ENCODE data around the gene MAPK8IP3. TPM values are rescaled to one million over a fixed set of nuclear protein-coding genes. Genes with fewer than 3 reads are reported as not detected.

Gene MAPK8IP3
- total and polyA plus RNA-seq, 8 donors: 25.5 to 244 (median 50.3) TPM

DNA sequence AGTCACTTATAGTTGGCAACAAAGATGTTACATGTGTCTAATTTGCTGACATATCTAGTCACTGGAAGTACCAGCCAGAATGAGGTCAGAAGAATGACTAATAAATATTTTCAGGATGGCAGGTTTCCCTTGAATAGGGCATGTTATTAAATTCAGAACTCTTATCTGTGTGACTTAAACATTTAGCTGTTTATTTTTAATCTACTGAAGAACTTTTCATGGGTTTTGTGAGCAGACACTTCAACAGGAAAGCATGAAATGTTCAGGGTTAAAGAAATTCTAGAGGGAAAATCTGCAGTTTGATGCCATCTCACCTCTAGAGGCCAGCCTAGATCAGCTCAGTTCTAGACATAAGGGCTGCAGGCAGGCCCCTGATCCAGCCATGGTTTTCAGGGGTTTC, 14.7 kb upstream of the MAPK8IP3 start:
- ATAC-seq (no peak), DNase-seq (no peak), FAIRE-seq (no peak)
- Histone ChIP-seq H3K4me1 (peaks cover 0 to 7% (median 0%) of the 10 kb centered on the region in 3 donors), H3K27me3 (no peaks in the 10 kb centered on the region), H3K27ac (peak overlapping the region in 2 of 4 donors; percentile 13 to 28), H3K36me3 (peaks cover 5 to 46% (median 13%) of the 10 kb centered on the region in 3 donors), H3K9me3 (no peaks in the 10 kb centered on the region), H3K4me3 (no peak overlapping the region)
- TF ChIP-seq, protein P1, sequence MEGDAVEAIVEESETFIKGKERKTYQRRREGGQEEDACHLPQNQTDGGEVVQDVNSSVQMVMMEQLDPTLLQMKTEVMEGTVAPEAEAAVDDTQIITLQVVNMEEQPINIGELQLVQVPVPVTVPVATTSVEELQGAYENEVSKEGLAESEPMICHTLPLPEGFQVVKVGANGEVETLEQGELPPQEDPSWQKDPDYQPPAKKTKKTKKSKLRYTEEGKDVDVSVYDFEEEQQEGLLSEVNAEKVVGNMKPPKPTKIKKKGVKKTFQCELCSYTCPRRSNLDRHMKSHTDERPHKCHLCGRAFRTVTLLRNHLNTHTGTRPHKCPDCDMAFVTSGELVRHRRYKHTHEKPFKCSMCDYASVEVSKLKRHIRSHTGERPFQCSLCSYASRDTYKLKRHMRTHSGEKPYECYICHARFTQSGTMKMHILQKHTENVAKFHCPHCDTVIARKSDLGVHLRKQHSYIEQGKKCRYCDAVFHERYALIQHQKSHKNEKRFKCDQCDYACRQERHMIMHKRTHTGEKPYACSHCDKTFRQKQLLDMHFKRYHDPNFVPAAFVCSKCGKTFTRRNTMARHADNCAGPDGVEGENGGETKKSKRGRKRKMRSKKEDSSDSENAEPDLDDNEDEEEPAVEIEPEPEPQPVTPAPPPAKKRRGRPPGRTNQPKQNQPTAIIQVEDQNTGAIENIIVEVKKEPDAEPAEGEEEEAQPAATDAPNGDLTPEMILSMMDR (IDR thresholded peaks at IDR 0.05): no peak
- intact Hi-C loops (cut with DNase I): no loop called here

DNA sequence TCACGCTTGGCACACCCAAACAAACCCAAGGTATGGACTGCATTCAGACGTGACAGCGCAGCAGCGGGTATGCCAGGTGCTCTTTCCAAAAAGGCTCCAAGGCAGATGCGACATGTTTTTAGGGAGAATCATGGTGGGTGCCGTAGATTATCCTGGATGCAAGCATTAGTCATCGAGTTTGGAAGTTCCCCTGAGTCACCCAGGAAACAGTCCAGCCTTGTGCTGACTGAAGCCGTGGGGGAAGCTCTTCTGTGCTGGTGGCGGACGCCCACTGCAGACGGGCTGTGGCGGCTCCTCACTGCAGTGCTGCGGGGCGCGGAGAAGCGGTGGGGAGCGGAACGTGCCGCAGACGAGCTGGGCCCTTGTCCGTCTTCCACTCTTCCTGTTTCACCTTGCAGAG, 14.0 kb upstream of the MAPK8IP3 start:
- no peaks in the 10 kb centered on the region for H3K27me3 ChIP-seq
- peaks cover 5 to 47% (median 13%) of the 10 kb centered on the region in 3 donors for H3K36me3 ChIP-seq
- WGBS, 2 donors: 94% methylated on average over 21 of the region's 21 CpGs
- peaks cover 0 to 7% (median 0%) of the 10 kb centered on the region in 3 donors for H3K4me1 ChIP-seq
- intact Hi-C loops (cut with DNase I): no loop called here
- H3K9me3 ChIP-seq: no peaks in the 10 kb centered on the region
- DNase-seq (no peak), ATAC-seq (peak in 2 of 4 donors; percentile 17 to 23), FAIRE-seq (no peak)
- peak overlapping the region in 2 of 4 donors; percentile 13 to 28 for H3K27ac ChIP-seq
- TF ChIP-seq, protein P1 (IDR thresholded peaks at IDR 0.05): no peak
- H3K4me3 ChIP-seq: no peak overlapping the region

DNA sequence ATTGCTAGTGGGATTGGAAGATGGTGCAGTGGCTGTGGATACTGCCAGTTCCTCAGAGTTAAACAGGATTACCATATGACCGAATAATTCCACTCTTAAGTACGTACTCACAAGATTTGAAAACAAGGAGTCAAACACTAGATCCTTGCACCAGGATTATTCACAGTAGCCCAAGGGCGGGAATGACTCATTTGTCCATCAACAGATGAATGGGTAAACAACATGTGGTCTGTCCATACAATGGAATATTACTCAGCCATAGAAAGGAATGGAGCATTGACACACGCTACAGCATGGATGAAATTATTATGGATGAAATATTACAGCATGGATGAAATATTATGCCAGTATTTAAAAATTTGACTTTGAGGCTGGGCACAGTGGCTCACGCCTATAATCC, 9.1 kb upstream of the MAPK8IP3 start:
- Histone ChIP-seq H3K36me3 (peaks cover 5 to 54% (median 18%) of the 10 kb centered on the region in 3 donors), H3K4me1 (no peaks in the 10 kb centered on the region), H3K27me3 (no peaks in the 10 kb centered on the region), H3K27ac (no peak overlapping the region), H3K4me3 (no peak overlapping the region), H3K9me3 (no peaks in the 10 kb centered on the region)
- intact Hi-C loops (cut with DNase I): no loop called here
- DNase-seq: no peak
- ATAC-seq: no peak
- no peak for FAIRE-seq
- WGBS, 2 donors: 97 to 99% methylated on average over 5 of the region's 5 CpGs
- TF ChIP-seq, protein P1 (IDR thresholded peaks at IDR 0.05): no peak

DNA sequence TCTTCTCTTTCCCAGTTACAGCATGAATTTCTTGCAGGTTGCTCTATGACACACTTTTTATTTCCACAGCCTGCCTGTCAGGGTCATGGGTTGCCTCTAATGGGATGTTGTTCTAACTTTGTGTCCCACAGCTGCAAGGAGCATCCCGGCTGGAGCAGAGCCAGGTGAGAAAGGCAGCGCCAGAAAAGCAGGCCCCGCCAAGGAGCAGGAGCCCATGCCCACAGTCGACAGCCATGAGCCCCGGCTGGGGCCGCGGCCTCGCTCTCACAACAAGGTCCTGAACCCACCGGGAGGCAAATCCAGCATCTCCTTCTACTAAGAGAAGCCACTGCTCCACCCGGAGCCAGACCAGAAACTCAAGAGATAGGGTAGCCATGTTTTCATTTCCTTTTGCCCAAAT, 7.3 kb upstream of the MAPK8IP3 start:
- 90 to 91% methylated on average over 10 of the region's 10 CpGs for WGBS, 2 donors
- no peaks in the 10 kb centered on the region for H3K4me1 ChIP-seq
- TF ChIP-seq, protein P1 (IDR thresholded peaks at IDR 0.05): no peak
- intact Hi-C loops (cut with DNase I): no loop called here
- DNase-seq (no peak), FAIRE-seq (no peak), ATAC-seq (no peak)
- H3K27ac ChIP-seq: no peak overlapping the region
- no peak overlapping the region for H3K4me3 ChIP-seq
- H3K9me3 ChIP-seq: no peaks in the 10 kb centered on the region
- H3K27me3 ChIP-seq: no peaks in the 10 kb centered on the region
- H3K36me3 ChIP-seq: peaks cover 0 to 45% (median 7%) of the 10 kb centered on the region in 3 donors

DNA sequence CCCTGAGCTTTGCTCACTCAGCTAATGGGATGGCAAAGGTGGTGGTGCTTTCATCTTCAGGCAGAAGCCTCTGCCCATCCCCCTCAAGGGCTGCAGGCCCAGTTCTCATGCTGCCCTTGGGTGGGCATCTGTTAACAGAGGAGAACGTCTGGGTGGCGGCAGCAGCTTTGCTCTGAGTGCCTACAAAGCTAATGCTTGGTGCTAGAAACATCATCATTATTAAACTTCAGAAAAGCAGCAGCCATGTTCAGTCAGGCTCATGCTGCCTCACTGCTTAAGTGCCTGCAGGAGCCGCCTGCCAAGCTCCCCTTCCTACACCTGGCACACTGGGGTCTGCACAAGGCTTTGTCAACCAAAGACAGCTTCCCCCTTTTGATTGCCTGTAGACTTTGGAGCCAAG, 5.7 kb upstream of the MAPK8IP3 start:
- H3K27me3 ChIP-seq: no peaks in the 10 kb centered on the region
- H3K9me3 ChIP-seq: no peaks in the 10 kb centered on the region
- WGBS, 2 donors: 83 to 85% methylated on average over 3 of the region's 3 CpGs
- H3K36me3 ChIP-seq: peaks cover 0 to 30% (median 5%) of the 10 kb centered on the region in 3 donors
- H3K4me3 ChIP-seq: no peak overlapping the region
- ATAC-seq (no peak), DNase-seq (no peak), FAIRE-seq (no peak)
- intact Hi-C loops (cut with DNase I): no loop called here
- no peak overlapping the region for H3K27ac ChIP-seq
- no peaks in the 10 kb centered on the region for H3K4me1 ChIP-seq
- TF ChIP-seq, protein P1 (IDR thresholded peaks at IDR 0.05): no peak
